ENCODE results near the gene PILRA.
A peak's percentile ranks its signal among the peaks of the same experiment; 100 is the strongest.

- TF ChIP-seq POLR2AphosphoS5 (IDR thresholded peaks at IDR 0.05; ENCODE audit: low read depth, low read length) (no peak), EP300 (IDR thresholded peaks at IDR 0.05; ENCODE audit: borderline replicate concordance in 1 of 2, low read depth in 1 of 2, low read length in 1 of 2) (no peak)
- TF ChIP-seq, protein P1, sequence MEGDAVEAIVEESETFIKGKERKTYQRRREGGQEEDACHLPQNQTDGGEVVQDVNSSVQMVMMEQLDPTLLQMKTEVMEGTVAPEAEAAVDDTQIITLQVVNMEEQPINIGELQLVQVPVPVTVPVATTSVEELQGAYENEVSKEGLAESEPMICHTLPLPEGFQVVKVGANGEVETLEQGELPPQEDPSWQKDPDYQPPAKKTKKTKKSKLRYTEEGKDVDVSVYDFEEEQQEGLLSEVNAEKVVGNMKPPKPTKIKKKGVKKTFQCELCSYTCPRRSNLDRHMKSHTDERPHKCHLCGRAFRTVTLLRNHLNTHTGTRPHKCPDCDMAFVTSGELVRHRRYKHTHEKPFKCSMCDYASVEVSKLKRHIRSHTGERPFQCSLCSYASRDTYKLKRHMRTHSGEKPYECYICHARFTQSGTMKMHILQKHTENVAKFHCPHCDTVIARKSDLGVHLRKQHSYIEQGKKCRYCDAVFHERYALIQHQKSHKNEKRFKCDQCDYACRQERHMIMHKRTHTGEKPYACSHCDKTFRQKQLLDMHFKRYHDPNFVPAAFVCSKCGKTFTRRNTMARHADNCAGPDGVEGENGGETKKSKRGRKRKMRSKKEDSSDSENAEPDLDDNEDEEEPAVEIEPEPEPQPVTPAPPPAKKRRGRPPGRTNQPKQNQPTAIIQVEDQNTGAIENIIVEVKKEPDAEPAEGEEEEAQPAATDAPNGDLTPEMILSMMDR (IDR thresholded peaks at IDR 0.05) = peak; percentile 20; the same call in 1 of the 2 replicates
Observed at GRCh38 chr7:100358027-100358856, 15.0 kb upstream of the PILRA start, which contains the start of gene PILRB.

All from SK-N-SH (cell line).